HT-29 (cell line): ENCODE data around the gene DNAL1. TPM values are rescaled to one million over a fixed set of nuclear protein-coding genes. Genes with fewer than 3 reads are reported as not detected.
"Not testable (repeated sequence)": the region's sequence is repeated elsewhere in the genome, so short reads cannot be mapped to it uniquely, and the experiment has no call there.

ENCODE experiments used
- DNase-seq: peaks from one replicate; pipeline ENCODE4 v3.0.0-alpha.2; 2015; ENCODE audit warnings: low spot score
- total RNA-seq: library from RNA; depleted of rRNA; stranded (reverse); fragments of >200 nt; shearing (Covaris generic); gene quantifications from 2 replicates; pipeline ENCODE4 v1.2.3, GENCODE V29; 2014

Gene DNAL1
- total RNA-seq, 1 experiment from 2014 or later, result 1.1 TPM

DNA sequence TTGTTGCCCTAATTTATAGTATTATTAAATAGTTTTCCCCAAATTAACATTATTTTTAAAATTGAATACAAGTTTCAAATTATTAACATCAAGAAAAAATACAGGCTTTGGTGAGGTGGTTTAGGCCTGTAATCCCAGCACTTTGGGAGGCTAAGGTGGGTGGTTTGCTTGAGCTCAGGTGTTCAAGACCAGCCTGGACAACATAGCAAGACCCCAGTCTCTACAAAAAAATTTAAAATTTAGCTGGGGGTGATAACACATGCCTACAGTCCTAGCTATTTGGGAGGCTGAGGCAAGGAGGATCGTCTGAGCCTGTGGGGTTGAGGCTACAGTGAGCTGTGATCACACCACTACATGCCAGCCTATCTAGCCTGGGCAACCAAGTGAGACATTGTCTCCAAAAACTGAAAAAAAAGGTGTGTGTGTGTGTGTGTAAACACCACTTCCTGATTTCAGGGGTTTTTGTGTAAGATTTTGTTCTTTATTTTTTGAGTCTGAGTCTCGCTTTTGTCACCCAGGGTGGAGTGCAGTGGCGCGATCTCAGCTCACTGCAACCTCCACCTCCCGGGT, 3.9 kb upstream of the DNAL1 start:
- no peak for DNase-seq

DNA sequence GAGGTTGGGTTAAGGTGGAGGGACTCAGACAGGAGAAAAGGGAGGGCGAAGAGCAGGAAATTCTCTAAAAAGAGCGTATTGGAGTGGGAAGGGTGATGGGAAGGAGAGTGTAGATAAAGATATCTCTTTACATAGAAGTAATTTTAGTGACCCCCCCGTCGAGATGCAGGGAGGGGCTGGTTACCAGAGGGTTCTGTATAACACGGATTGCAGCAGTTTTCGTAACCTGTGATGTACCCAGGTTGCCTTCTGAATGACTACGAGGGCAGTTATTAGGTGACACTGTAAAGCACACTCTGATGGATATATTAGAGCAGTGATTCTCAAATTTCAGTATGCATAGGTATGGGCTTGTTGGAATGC, 443 bp downstream of the DNAL1 start:
- no peak for DNase-seq

DNA sequence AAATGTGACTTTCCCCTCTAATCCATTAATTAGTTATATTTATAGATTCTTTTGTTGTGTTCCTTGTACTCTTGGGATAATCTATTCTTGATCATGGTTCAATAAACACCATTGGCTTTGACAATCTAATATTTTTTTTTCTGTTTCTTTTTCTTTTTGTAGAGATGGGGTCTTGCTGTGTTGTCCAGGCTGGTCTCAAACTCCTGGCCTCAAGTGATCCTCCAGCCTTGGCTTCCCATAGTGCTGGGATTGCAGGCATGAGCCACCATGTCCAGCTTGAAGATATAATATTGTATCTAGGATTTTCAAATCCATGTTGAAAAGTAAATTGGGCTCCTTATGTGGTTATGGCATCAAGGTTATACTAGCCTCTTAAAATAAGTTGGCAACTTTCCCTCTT, 6.2 kb downstream of the DNAL1 start:
- no peak for DNase-seq

DNA sequence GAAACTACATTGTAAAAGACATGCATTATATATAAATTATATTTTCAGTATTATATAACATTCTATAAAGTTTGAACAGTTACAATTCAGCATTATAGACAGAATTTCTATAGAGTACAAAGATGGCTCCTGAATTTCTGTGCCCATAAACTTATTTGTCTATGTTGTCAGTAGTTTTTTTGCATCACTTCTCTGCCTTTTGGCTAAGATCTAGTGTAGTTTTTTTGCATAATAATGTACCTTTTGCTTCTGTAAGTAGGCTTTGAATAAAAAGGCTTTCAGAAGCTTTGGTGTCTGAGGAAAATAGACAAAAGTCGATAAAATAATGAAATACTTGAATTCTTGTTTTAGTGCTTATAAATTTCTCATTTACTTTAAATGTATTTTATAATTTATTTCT, 11.1 kb downstream of the DNAL1 start:
- DNase-seq, result no peak

DNA sequence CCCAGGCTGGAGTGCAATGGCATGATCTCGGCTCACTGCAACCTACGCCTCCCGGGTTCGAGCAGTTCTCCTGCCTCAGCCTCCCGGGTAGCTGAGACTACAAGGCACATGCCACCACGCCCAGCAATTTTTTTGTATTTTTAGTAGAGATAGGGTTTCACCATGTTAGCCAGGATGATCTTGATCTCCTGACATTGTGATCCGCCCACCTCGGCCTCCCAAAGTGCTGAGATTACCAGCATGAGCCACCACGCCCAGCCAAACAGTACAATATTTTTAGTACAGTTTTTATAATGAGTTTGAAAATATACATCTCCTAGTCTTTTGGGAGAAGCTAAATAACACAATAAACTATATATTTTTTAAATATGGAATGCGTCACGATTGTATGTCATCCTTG, 14.4 kb downstream of the DNAL1 start:
- DNase-seq, result not testable (repeated sequence)

DNA sequence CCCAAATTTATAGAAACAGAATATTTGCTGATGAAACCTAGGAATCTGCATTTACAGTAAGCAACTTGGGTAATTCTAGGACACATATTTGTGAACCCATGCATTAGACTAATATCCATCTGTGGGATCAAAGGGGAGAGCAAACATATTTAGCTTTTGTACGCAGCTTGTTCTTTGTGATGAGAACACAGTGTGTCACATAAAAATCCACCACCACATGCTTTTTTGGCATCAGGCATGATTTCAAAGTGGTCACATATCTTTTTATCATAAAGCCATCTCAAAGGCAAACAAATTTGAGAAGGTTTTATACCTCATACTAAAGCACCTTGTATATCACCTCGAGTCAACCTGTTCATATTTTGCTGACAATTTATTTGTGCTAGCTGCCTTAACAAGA, 15.7 kb downstream of the DNAL1 start:
- no peak for DNase-seq

DNA sequence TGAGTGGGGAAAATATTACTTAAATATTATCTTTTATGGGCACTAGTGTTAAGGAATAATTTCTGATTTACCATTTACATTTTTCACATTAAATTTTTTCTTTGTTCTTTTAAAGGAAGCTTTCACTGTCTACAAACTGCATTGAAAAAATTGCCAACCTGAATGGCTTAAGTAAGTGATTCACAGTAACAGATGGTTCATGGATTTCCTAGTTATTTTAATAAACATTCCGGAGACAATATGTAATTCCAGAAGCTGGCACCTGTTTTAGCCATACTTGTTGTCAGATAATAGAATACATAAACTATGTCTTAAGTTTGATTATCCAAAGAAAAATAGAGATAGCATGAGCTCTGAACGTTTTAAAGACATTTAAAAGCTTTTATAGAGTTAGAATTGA, 17.1 kb downstream of the DNAL1 start:
- DNase-seq, result no peak

DNA sequence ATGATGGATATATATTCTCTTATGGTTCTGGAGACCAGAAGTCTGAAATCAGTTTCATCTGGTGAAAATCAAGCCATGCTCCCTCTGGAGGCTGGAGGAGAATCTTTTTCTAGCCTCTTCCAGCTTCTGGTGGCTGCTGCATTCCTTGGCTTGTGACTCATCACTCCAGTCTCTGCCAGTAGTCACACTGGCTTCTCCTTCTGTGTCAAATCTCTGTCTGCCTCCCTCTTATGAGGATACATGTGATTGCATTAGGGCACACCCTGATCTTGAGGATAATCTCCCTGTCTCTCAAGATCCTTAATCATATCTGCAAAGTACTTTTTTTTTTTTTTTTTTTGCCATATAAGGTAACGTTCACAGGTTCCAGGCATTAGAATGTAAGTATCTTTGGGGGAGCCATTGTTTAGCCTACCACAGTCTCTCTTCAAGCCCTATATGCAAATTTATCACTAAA, 17.7 kb downstream of the DNAL1 start:
- DNase-seq, result peak; percentile 71

DNA sequence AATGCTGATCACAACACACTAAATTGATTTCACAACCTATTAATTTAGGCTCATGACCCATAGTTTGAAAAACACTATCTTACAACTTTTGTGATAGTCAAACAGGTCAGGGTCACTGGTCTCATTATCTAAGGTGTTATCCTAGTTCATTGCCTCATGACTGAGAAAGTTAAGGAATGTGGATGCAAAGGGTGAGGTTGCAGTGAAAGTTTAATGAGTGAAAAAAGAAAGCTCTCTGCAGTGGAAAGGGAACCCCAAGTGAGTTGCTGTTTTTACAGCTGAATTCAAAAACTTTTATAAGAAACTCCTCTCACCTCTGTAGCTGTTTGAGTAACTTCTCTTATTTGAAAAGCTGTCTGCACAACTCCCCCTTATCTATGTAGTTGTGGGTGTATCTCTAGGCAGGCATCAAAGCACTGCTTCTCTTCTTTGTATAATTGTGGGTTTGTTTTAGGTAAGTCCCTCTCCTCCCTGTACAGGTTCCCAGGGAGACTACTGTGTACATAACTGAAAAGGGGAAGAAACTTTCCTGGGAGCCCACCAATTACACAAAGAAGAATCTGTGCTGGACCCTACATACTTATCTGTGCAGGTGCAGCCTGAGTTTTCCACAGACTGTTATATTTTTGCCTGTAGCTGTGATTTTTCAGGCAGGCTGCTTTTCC, 18.9 kb downstream of the DNAL1 start:
- DNase-seq, result no peak

DNA sequence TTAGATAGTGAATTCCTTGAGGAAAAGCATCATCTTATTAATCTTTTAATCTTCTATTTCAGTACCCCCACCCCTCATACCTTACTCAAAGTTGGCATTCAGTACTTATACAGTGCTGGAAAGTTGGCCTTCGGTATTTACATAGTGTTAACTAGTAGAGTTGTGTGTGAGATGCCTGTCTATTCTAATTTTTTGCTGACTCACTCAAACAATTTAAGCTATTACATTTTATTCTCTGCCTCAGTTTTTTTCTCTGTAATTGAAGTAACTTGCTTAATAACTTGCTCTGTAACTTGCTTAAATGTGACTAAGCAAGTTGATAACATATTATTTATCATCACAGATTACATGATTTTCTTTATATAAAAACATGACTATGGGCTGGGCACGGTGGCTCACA, 20.3 kb downstream of the DNAL1 start:
- DNase-seq, result no peak

DNA sequence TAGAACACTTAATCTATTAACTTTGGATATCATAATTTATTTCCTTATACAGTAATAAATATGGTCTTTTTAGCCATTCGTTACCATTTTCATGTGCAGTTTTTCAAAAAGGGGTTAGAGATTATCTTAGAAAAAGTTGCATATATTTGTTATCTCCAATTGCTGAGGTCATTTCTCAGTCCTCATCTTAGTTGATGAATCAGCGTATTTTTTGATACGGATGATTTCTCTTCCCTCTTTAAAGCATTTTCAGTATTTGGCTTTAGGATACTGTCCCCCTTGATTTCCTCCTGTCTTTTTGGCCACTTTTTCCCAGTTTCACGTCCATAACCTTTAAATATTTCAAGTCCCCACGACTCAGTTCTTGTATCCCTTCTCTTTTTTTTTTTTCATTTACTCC, 21.8 kb downstream of the DNAL1 start:
- DNase-seq, result no peak

DNA sequence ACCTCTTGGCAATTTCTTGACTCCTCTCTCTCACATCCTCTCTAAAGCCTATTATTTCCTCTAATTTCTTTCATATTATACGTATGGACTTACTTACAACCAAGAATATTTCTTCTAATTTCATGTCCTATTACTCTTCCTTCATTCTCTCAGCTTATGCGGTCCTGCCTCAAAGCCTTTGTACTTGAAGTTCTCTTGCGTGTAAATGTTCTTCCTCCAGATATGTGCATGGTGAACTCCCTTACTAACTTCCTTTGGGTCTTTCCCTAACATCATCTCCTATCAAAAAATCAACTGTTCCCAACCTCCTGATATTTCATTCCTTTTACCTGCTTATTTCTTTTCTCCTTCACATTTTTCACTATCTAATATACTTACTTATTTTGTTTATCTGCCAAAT, 23.1 kb downstream of the DNAL1 start:
- no peak for DNase-seq

DNA sequence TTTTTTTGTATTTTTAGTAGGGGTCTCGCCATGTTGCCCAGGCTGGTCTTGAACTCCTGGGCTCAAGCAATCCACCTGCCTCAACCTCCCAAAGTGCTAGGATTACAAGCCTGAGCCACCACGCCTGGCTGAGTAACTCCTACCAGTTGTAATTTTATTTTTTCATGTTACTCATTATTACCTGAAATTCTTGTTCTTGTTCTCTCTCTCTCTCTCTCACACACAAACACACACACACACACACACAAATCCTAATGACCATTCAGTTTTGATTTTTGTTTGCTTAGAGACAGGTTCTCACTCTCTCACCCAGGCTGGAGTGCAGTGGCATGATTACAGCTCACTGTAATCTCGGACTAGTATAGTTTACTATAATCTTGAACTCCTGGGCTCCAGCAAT, 30.2 kb downstream of the DNAL1 start:
- no peak for DNase-seq

DNA sequence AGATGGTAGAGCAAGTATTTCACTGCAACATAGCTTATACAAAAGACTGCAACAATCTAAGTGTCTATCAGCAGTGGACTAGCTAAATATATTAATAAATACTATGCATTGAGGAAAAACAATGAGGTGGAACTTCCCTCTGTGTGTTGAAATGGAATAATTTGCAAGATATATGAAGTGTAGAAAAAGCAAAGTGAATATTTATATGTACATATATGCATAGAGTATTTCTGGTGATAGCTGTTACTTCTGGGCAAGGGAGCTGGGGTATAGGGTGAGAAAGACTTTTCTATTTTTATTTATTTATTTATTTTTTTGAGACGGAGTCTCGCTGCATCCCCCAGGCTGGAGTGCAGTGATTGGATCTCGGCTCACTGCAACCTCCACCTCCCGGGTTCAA, 33.9 kb downstream of the DNAL1 start:
- DNase-seq, result no peak

DNA sequence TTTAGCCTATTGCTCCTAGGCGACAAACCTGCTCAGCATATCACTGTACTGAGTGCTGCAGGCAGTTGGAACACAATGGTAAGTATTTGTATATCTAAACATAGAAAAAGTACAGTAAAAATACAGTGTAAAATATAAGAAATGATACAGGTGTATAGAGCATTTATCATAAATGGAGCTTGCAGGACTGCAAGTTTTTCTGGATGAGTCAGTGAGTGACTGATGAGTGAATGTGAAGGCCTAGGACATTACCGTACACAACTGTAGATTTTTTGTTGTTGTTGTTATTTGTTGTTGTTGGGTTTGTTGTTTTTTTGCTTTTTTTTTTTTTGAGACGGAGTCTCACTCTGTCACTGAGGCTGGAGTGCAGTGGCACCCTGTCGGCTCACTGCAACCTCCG, 36.0 kb downstream of the DNAL1 start:
- DNase-seq, result no peak

DNA sequence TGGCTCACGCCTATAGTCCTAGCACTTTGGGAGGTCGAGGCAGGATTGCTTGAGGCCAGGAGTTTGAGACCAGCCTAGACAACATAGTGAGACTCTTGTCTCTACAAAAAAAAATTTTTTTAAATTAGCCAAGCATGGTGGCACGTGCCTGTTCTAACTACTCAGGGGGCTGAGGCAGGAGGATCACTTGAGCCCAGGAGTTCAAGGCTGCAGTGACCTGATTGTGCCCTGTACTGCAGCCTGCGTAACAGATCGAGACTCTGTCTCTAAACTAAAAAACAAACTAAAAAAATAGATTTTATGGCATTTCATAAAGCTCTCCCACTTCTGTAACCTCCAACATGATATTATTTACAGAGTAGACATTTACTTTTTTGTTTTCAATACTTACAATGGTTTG, 39.8 kb downstream of the DNAL1 start:
- no peak for DNase-seq

DNA sequence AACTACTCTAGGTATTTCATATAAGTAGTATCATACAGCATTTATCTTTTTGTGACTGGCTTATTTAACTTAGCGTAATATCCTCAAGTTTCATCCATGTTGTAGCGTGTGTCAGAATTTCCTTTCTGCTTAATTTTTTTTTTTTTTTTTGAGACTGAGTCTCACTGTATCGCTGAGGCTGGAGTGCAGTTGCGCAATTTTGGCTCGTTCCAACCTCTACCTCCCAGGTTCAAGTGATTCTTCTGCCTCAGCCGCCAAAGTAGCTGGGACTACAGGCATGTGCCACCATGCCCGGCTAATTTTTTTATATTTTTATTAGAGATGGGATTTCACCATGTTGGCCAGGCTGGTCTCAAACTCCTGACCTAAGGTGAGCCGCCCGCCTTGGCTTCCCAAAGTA, 40.5 kb downstream of the DNAL1 start:
- no peak for DNase-seq

DNA sequence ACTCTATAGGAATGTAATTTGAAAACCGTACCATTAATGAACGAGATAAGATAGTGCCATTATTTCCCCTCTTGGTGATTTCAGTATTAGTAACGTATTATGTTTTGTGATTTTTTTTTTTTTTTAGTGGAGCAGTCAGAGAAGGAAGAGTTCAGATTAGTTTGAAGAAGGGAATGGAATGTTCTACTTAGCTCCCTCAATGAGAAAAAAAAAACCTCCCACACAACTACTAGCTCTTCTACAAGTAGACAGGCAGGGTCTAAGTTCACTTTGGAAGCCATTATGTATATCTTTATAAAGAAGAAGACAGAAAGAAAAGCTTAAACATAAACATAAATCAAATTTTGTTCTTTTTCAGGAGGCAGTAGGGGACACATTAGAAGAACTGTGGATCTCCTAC, 42.1 kb downstream of the DNAL1 start:
- DNase-seq, result no peak

DNA sequence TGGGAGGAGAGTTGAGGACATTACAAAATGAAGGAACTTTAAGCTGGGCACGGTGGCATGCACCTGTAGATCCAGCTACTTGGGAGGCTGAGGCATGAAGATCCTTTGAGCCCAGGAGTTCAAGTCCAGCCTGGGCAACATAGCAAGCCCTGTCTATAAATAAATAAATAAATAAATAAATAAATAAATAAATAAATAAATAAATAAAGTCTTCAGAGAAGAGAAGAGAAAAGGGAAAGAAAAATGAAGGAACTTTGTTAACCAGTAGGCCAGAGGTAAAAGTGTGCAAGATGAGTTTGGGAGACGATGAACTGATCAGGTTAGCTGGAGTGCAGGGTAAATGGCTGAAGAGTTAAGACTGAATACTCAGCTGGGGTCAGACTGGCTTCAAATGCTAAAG, 49.3 kb downstream of the DNAL1 start:
- DNase-seq, result no peak

DNA sequence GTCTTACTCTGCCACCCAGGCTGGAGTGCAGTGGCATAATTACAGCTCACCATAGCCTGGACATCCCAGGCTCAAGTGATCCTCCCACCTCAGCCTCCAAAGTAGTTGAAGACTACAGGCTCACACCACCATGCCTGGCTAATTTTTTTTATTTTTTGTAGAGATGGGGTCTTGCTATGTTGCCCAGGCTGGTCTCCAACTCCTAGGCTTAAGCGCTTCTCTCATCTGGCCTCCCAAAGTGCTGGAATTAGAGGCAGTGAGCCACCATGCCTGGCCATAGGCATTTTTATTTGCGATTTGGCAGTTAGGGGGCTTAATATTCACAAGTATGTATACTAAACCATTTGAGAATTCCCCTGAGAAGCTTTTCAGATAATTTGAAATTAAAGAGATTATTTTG, 50.3 kb downstream of the DNAL1 start:
- no peak for DNase-seq

DNA sequence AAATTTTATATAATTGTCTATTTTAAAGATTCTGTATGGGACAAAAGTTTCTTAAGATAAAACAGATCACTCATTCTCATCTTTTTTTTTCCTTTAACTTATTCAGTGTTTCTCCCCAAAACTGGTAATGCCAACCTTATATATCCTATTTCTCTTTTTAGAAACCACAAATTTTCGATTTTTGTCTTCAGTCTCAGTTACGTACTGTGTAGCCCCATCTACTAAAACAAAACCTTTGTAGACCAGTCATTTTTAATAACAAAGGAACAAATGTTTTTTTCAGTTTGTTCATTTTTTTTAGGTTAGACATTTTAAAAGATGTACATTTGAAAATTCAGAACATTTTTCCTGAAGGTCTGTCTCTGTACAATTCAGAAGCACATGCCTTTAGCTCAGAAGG, 51.2 kb downstream of the DNAL1 start:
- DNase-seq, result no peak

DNA sequence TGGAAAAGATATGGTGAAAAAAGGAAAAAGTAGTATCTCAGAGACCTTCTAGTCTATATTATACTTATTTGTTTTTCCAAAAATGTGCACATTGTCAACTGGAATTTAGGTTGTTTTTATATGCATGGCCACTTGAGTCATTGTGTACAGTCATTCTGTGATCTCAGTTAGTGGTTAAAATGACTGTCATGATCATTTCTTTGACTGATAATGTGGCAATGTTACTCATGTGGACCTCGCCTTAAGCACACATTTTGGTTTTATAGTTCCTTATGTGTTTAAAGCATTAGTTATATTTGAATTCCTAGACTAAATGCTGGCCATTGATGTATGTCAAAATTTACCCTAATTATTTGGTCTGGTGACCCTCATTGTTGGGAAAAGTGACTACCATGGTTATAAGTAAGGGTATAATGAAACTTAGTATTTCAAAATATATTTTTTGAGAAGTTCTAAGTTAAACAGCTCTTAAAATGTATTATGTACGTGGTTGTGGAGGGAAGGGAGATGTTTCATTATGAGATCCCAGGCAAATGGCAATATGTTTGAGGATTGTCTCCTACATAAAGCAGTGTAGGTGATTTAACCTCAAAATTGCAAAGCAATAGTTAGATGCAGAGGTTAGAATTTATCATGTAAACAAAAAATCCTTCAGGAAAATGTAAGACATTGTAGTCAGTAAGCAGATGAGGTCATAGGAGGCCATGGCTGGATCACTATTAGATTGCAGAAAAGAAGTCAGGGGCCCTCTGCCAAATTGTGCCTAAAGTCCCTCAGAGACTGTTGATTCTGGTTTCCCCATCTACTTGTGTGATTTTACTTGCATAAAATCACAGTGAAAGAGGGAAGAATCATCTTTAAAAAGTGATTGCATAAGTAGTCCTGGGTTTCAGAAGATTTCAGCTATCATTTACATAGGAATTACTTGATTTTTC, 51.9 kb downstream of the DNAL1 start:
- DNase-seq, result peak; percentile 32

DNA sequence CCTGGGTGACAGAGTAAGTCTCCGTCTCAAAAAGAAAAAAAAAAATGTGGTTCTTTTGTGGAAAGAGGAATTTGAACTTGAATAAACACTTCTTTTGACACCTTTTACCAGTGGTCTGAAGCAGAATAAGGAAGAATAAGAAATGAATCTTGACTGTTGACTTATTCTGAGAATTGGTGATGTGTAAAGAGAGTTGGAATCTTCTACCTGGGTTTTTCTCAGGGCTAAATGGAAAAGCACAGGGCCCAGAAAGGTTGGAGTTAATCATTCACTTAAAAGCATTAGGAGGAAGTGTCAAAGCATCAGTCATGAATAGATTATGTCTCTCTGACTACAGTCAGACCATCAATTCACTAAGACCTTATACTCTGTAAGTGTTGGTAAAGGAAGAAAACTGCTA, 55.5 kb downstream of the DNAL1 start:
- peak; percentile 61 for DNase-seq
